ENCODE data around the gene MMS19.
A peak's percentile ranks its signal among the peaks of the same experiment; 100 is the strongest.

The MMS19 gene, protein sequence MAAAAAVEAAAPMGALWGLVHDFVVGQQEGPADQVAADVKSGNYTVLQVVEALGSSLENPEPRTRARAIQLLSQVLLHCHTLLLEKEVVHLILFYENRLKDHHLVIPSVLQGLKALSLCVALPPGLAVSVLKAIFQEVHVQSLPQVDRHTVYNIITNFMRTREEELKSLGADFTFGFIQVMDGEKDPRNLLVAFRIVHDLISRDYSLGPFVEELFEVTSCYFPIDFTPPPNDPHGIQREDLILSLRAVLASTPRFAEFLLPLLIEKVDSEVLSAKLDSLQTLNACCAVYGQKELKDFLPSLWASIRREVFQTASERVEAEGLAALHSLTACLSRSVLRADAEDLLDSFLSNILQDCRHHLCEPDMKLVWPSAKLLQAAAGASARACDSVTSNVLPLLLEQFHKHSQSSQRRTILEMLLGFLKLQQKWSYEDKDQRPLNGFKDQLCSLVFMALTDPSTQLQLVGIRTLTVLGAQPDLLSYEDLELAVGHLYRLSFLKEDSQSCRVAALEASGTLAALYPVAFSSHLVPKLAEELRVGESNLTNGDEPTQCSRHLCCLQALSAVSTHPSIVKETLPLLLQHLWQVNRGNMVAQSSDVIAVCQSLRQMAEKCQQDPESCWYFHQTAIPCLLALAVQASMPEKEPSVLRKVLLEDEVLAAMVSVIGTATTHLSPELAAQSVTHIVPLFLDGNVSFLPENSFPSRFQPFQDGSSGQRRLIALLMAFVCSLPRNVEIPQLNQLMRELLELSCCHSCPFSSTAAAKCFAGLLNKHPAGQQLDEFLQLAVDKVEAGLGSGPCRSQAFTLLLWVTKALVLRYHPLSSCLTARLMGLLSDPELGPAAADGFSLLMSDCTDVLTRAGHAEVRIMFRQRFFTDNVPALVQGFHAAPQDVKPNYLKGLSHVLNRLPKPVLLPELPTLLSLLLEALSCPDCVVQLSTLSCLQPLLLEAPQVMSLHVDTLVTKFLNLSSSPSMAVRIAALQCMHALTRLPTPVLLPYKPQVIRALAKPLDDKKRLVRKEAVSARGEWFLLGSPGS

DNA sequence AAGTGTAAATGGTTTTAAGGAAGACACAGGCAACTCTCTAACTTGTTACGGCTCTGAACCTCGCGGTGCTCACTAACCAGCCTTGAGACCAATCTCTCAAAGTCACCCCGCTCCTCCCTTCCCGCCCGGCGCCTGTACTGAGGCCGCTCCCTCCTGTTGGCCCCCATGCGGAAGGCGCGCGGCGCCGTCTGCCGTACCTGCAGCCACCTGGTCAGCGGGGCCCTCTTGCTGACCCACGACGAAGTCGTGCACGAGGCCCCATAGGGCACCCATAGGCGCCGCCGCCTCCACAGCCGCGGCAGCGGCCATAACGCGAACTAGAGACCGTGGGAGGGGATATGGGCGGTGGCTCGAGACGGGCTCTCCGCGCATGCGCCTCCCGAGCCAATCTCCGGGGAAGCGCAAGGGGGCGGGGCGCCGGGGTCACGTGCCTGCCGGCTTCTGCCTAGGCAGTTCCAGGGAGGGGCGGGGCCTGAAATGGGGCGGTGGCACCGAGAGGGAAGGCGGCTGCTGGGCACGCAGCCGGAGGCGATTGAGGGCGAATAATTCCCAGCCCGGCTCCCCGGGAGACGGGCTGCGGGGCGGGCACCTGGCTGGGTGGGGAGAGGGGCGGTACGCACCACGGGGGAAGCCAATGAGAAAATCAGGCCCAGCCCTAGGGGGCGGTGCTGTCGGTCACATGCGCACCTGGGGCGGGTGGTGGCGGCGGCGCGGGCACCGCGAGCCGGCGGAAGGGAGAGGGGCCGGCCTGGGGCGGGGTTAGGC, at the start of gene MMS19:
MMS19 (minus strand) TSS at position 347 of the 765 bp plus-strand sequence; CDS start at position 309, 38 bp downstream.
- H3K27me3 ChIP-seq (replicated peaks; ENCODE audit: control insufficient read depth, insufficient read depth, low read length) = no peaks in the 10 kb centered on the region
- H3K4me1 ChIP-seq (ENCODE audit: control insufficient read depth, insufficient read depth, low read length) = peaks cover 46% of the 10 kb centered on the region
- H3K9me3 ChIP-seq (ENCODE audit: control insufficient read depth, low read length) = no peaks in the 10 kb centered on the region
- peak within 1 kb of the TSS; percentile 99 for H3K9ac ChIP-seq (ENCODE audit: low read length)
- peak; percentile 100 for DNase-seq (ENCODE audit: low read depth)
- H3K4me3 ChIP-seq (ENCODE audit: low read length) = peak within 1 kb of the TSS; percentile 100
- no peaks in the 10 kb centered on the region for H3K36me3 ChIP-seq (ENCODE audit: control insufficient read depth, insufficient read depth, low read length, severe bottlenecking)

DNA sequence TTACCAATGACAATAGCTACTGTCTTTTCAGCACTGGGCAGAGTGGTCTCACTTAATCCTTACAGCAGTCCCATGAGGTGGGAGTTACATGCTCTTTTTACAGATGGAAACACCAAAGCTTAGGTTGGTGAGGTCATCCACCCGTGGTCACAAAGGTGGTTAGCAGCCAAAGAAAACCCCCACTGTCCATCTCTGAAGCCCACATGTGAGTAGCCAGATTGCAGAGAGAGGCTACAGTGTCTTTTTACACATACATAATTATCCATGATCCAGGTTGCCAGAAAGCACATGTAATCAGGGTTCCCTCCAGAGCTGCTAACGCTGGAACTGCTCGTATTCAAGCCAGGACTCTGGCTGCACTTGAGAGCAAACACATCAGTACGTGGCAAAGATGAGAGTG, 49.7 kb upstream of the MMS19 start:
- Histone ChIP-seq H3K27me3 (replicated peaks; ENCODE audit: control insufficient read depth, insufficient read depth, low read length) (no peaks in the 10 kb centered on the region), H3K4me3 (ENCODE audit: low read length) (no peak overlapping the region), H3K9ac (ENCODE audit: low read length) (peak overlapping the region; percentile 8), H3K4me1 (ENCODE audit: control insufficient read depth, insufficient read depth, low read length) (peaks cover 41% of the 10 kb centered on the region), H3K9me3 (ENCODE audit: control insufficient read depth, low read length) (no peaks in the 10 kb centered on the region), H3K36me3 (ENCODE audit: control insufficient read depth, insufficient read depth, low read length, severe bottlenecking) (no peaks in the 10 kb centered on the region)
- no peak for DNase-seq (ENCODE audit: low read depth)

DNA sequence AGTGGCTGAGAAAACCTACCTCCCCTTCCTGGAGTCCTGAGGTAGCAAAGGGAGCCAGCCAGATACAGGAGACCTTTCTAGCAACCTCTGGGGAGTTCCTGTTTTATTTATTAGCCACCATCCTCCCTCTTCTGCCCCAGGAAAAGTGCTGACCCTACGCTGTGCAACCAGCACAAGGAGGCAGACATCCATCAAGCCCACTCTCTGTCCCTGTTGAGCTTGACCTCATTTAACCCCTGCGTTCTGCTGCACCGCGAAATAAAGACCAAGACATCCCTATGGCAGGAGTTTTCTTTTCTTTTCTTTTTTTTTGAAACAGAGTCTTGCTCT, 49.0 kb upstream of the MMS19 start:
- Histone ChIP-seq H3K9me3 (ENCODE audit: control insufficient read depth, low read length) (no peaks in the 10 kb centered on the region), H3K27me3 (replicated peaks; ENCODE audit: control insufficient read depth, insufficient read depth, low read length) (no peaks in the 10 kb centered on the region), H3K36me3 (ENCODE audit: control insufficient read depth, insufficient read depth, low read length, severe bottlenecking) (no peaks in the 10 kb centered on the region), H3K4me3 (ENCODE audit: low read length) (no peak overlapping the region), H3K4me1 (ENCODE audit: control insufficient read depth, insufficient read depth, low read length) (peaks cover 42% of the 10 kb centered on the region), H3K9ac (ENCODE audit: low read length) (no peak overlapping the region)
- DNase-seq (ENCODE audit: low read depth) = no peak

DNA sequence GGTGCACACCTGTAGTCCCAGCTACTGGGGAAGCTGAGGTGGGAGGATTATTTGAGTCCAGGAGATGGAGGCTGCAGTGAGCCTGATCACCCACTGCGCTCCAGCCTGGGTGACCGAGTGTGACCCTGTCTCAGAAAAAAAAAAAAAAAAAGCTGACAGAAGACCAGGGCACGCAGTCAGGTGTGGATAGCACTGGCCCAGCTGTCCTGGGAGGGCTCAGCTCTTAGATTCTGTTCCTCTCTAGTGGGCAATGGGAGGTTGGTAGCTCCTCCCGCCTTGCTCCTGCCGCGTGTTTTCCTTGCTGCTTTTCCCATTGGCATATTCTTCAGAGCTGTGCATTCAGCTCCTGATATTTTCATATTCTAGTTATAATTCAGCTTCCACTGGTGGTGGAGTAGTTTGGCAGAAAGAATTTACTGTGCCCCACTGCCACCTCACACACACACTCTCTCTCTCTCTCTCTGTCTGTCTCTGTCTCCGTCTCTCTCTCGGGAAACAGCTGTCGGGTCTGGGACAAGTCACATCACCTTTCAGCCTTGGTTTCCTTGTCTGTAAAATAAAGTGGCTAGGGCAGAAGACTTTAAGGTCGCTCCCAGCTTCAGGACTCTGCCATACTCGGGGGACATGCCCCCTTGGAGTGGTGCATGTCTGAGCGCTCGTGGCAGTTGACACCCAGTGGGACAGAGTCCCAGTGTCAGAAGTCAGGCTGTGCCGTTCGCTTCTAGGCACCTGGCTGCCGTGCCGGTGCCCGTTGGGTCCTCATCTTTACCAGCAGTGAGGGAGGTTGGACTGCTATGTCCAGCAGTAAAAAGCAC, 48.4 kb upstream of the MMS19 start:
- H3K4me3 ChIP-seq (ENCODE audit: low read length) = no peak overlapping the region
- no peaks in the 10 kb centered on the region for H3K36me3 ChIP-seq (ENCODE audit: control insufficient read depth, insufficient read depth, low read length, severe bottlenecking)
- DNase-seq (ENCODE audit: low read depth) = no peak
- peaks cover 47% of the 10 kb centered on the region for H3K4me1 ChIP-seq (ENCODE audit: control insufficient read depth, insufficient read depth, low read length)
- no peaks in the 10 kb centered on the region for H3K27me3 ChIP-seq (replicated peaks; ENCODE audit: control insufficient read depth, insufficient read depth, low read length)
- no peak overlapping the region for H3K9ac ChIP-seq (ENCODE audit: low read length)
- H3K9me3 ChIP-seq (ENCODE audit: control insufficient read depth, low read length) = no peaks in the 10 kb centered on the region

DNA sequence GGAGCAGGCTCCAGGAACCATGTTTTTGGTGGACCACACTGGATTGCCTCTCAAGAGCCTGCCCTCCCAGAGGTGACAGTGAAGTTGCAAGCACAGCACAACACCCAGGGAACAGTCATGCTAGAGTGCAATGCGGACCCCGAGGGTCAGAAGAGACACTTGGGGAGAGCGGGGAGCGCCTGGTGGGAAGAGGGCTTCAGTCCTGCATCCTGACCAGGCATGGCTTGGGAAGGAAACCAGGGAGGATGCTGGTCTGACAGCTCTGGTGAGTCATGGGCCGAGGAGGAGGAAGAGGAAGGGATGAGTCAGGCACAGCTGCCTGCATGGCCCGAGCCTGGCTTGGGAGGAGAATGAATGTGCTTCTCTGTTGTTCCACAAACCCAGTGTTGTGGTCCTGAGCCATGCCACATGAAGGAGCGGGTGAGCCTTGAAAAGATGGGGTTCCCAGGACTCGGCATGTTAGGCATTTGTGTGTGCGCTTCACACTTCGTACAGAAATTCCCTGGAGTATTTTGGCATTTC, 44.9 kb upstream of the MMS19 start:
- Histone ChIP-seq H3K36me3 (ENCODE audit: control insufficient read depth, insufficient read depth, low read length, severe bottlenecking) (no peaks in the 10 kb centered on the region), H3K4me3 (ENCODE audit: low read length) (peak overlapping the region; percentile 62), H3K9ac (ENCODE audit: low read length) (peak overlapping the region; percentile 86), H3K27me3 (replicated peaks; ENCODE audit: control insufficient read depth, insufficient read depth, low read length) (no peaks in the 10 kb centered on the region), H3K9me3 (ENCODE audit: control insufficient read depth, low read length) (no peaks in the 10 kb centered on the region), H3K4me1 (ENCODE audit: control insufficient read depth, insufficient read depth, low read length) (peaks cover 59% of the 10 kb centered on the region)
- DNase-seq (ENCODE audit: low read depth) = peak; percentile 95

DNA sequence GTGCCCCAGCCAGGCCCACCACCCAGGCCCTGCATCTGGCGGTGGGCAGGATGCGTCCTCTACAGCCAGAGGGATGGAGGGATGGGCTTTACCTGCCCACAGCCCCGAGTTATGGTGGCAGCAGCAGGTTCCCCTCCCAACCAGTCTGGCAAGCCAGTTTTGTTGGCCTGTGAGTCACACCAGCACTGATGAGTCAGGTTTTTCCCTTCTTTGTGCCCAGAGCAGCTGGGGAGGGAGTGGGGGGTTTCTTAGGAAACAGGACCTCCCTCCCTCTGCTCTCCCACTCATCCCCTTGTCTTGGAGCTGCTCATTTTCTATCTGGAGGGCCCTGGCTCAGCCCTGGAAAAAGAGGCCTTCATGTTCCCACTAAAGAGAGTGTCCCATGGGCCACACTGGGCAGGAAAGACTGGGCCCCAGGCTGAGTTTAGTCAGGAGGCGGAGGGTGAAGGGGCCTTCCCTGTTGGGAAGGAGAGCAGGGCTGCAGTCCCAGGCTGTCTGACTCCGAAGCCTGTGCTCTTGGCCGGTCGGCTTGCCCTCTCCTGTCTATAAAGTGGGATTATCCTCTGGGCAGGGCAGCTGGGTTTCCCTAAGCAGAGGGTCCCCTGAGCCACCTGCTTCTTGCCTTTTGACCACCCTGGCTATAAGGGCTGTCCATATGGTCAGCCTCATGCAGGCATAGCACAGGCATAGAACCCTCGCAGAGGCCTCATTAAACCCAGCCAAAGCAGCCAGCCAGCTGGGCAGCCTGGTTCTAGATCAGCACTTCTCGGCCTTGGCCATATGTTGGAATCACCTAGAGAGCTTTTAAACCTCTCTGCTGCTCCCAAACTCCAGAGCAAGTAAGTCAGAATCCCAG, 44.2 kb upstream of the MMS19 start:
- Histone ChIP-seq H3K9ac (ENCODE audit: low read length) (peak overlapping the region; percentile 86), H3K9me3 (ENCODE audit: control insufficient read depth, low read length) (no peaks in the 10 kb centered on the region), H3K36me3 (ENCODE audit: control insufficient read depth, insufficient read depth, low read length, severe bottlenecking) (no peaks in the 10 kb centered on the region), H3K4me3 (ENCODE audit: low read length) (peak overlapping the region; percentile 62), H3K4me1 (ENCODE audit: control insufficient read depth, insufficient read depth, low read length) (peaks cover 57% of the 10 kb centered on the region), H3K27me3 (replicated peaks; ENCODE audit: control insufficient read depth, insufficient read depth, low read length) (no peaks in the 10 kb centered on the region)
- peak; percentile 90 for DNase-seq (ENCODE audit: low read depth)

DNA sequence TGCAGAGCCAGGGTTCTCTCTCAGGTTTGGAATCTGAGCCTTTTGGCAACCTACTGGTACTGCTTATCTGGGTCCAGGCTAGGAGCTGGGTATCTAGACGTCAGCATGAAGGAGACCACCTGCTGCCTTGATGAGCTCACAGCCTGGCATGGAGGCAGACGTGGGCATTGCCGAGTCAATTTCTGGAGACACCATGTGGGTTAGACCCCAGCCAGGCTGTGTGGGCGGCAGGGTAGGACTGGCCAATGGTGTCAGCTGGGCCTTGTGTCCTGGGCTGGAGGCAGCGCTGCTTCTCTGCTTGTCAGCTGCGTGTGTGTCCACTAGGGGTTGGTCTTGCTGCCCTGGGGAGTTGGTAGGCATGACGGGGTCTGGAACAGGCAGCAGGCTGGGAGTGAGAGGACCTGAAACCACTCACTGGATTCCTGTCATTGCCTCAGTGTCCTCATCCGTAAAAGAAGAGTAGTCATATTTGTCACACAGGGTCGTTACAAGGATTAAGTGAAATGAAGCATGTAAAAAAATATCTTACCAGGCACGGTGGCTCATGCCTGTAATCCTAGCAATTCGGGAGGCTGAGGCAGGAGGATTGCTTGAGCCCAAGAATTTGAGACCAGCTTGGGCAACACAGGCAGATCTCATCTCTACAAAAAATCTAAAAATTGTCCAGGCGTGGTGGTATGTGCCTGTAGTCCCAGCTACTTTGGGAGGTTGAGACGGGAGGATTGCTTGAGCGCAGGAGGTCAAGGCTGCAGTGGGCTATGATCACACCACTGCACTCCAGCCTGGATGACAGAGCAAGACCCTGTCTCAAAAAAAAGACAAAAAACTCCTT, 42.7 kb upstream of the MMS19 start:
- H3K27me3 ChIP-seq (replicated peaks; ENCODE audit: control insufficient read depth, insufficient read depth, low read length) = no peaks in the 10 kb centered on the region
- peaks cover 57% of the 10 kb centered on the region for H3K4me1 ChIP-seq (ENCODE audit: control insufficient read depth, insufficient read depth, low read length)
- DNase-seq (ENCODE audit: low read depth) = no peak

DNA sequence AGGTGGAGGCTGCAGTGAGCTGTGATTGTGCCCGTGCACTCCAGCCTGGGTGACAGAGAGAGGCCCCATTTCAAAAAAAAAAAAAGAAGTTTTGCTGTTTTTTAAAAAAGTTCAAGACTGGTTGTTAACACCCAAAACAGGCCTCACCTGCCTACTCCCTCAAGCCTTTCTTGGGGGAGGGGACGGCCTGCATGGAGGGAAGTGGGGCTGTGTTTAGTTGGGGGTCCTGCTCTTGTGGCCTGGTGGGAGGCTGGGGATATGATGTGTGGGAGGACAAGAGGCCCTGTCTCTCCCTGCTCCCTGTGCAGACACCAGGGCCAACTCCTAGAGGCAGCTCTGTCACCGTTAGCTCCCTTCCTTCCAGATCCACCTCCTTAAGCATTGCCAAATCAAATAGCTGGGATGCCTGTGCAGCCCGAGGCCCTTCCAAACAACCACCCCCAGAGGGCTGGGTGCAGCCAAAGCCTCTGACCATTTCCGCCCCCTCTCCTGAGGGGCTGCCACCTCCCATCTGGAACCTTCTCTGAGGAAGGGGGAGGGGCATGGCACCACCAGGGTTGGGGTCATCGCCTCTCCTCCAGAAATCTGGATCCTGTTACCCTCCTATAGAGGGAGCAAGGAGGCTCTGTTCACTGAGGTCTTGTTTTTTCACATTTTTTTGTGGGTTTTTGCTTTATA, 41.4 kb upstream of the MMS19 start:
- peak; percentile 87 for DNase-seq (ENCODE audit: low read depth)
- H3K9ac ChIP-seq (ENCODE audit: low read length) = peak overlapping the region; percentile 73
- peaks cover 57% of the 10 kb centered on the region for H3K4me1 ChIP-seq (ENCODE audit: control insufficient read depth, insufficient read depth, low read length)
- no peaks in the 10 kb centered on the region for H3K36me3 ChIP-seq (ENCODE audit: control insufficient read depth, insufficient read depth, low read length, severe bottlenecking)
- H3K27me3 ChIP-seq (replicated peaks; ENCODE audit: control insufficient read depth, insufficient read depth, low read length) = no peaks in the 10 kb centered on the region
- H3K9me3 ChIP-seq (ENCODE audit: control insufficient read depth, low read length) = no peaks in the 10 kb centered on the region
- H3K4me3 ChIP-seq (ENCODE audit: low read length) = no peak overlapping the region

More for the DNA sequence above, 42.7 kb upstream of the MMS19 start:
- H3K4me3 ChIP-seq (ENCODE audit: low read length) = peak overlapping the region; percentile 16
- H3K36me3 ChIP-seq (ENCODE audit: control insufficient read depth, insufficient read depth, low read length, severe bottlenecking) = no peaks in the 10 kb centered on the region
- peak overlapping the region; percentile 73 for H3K9ac ChIP-seq (ENCODE audit: low read length)
- H3K9me3 ChIP-seq (ENCODE audit: control insufficient read depth, low read length) = no peaks in the 10 kb centered on the region

DNA sequence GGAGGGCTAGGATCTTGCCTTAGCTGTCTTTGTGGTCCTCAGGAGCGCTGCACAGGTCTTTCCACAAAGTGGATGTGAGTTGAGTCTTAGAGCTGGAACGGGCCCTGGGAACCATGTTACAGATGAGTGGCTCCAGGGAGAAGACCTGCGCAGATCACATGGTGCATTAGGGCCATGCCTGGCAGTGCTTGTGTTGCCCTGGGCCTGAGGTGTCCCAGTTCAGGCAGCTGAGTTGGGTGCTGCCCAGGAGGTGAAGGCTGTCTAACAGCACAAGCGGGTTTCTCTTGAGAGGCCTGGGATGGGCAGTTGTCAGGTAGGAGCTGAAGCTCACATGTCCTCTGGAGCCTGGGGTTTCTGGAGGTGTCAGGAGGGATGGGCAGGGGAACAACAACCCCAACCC, 40.6 kb upstream of the MMS19 start:
- peak overlapping the region; percentile 67 for H3K9ac ChIP-seq (ENCODE audit: low read length)
- H3K4me1 ChIP-seq (ENCODE audit: control insufficient read depth, insufficient read depth, low read length) = peaks cover 57% of the 10 kb centered on the region
- no peaks in the 10 kb centered on the region for H3K9me3 ChIP-seq (ENCODE audit: control insufficient read depth, low read length)
- no peaks in the 10 kb centered on the region for H3K27me3 ChIP-seq (replicated peaks; ENCODE audit: control insufficient read depth, insufficient read depth, low read length)
- no peaks in the 10 kb centered on the region for H3K36me3 ChIP-seq (ENCODE audit: control insufficient read depth, insufficient read depth, low read length, severe bottlenecking)
- DNase-seq (ENCODE audit: low read depth) = no peak
- no peak overlapping the region for H3K4me3 ChIP-seq (ENCODE audit: low read length)

Measured in adipocyte (in vitro differentiated cells).